Measurements from ENCODE around the gene NR4A1.

DNA sequence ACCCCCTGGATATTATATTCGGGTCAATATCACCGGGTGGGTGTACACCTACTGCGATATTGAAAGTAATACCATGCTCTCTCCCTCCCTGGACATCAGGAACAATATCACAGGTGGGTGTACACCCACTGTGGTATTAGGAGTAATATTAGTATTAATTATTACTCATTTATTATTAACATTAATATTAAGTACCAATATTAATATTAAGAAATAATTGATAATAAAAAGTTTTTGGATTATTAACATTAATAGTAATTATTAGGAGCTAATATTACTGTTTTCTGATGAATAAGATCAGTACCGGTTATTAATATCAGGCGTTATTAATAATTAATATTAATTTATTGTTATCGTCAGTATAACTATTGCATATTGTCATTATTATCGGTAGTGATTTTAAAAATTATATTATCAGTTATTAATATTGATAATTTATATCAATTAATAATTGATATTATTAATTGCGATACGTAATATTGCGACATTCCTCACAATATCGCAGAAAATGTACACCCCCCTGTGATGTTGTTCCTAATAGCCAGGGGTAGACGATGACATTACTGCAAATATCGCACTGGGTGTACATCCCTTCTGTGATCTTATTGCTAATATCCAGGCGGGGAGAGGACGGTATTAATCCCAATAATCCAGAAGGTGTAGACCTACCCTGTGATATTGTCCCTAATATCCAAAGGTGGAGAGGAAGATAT, 45.2 kb downstream of the NR4A1 start:
- TF ChIP-seq, protein P1, sequence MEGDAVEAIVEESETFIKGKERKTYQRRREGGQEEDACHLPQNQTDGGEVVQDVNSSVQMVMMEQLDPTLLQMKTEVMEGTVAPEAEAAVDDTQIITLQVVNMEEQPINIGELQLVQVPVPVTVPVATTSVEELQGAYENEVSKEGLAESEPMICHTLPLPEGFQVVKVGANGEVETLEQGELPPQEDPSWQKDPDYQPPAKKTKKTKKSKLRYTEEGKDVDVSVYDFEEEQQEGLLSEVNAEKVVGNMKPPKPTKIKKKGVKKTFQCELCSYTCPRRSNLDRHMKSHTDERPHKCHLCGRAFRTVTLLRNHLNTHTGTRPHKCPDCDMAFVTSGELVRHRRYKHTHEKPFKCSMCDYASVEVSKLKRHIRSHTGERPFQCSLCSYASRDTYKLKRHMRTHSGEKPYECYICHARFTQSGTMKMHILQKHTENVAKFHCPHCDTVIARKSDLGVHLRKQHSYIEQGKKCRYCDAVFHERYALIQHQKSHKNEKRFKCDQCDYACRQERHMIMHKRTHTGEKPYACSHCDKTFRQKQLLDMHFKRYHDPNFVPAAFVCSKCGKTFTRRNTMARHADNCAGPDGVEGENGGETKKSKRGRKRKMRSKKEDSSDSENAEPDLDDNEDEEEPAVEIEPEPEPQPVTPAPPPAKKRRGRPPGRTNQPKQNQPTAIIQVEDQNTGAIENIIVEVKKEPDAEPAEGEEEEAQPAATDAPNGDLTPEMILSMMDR (IDR thresholded peaks at IDR 0.05), result no peak
- TF ChIP-seq POLR2A (IDR thresholded peaks at IDR 0.05), result no peak
